ENCODE data around the gene TLR10. TPM values are rescaled to one million over a fixed set of nuclear protein-coding genes. Genes with fewer than 3 reads are reported as not detected.
A peak's percentile ranks its signal among the peaks of the same experiment; 100 is the strongest.

Gene TLR10
- total and polyA plus RNA-seq, 5 experiments from 2014 or later = 0.30 to 2.7 (median 1.2) TPM; not detected in 1

GRCh38 chr4:38735870-38736269, 46.9 kb downstream of the TLR10 start:
- H3K4me1 Mint-ChIP-seq = peaks cover 0 to 10% (median 9%) of the 10 kb centered on the region in 4 donors
- H3K27me3 Mint-ChIP-seq = peaks cover 0 to 5% (median 1%) of the 10 kb centered on the region in 5 donors
- H3K36me3 Mint-ChIP-seq = peaks cover 0 to 5% (median 0%) of the 10 kb centered on the region in 3 donors
- no peak overlapping the region for H3K4me3 Mint-ChIP-seq
- ATAC-seq (no peak), DNase-seq (no peak)
- POLR2A ChIA-PET = no interaction called here
- H3K9me3 Mint-ChIP-seq = peaks cover 0 to 14% (median 0%) of the 10 kb centered on the region in 9 donors
- no peak overlapping the region for H3K27ac Mint-ChIP-seq

DNA sequence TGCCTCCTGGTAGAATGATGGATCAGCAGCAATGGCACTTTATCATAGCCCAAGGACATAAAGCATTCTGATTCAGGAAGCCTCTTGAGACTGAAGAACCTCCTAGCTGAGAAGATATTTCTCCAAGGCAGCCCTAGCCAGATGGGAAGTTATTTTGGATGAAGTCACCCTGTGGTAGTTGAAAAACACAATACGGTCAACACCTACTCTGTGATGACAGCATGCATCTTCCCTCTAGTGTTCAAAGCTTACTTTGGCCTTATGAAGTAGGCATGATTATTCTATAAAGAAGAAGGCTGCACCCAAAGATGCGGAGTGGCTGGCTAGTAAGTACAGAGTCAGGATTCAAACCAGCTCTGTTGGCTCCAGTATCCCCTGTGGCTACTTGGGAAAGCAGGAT, 47.9 kb downstream of the TLR10 start:
- H3K9me3 Mint-ChIP-seq = peaks cover 0 to 14% (median 0%) of the 10 kb centered on the region in 9 donors
- peaks cover 0 to 5% (median 0%) of the 10 kb centered on the region in 3 donors for H3K36me3 Mint-ChIP-seq
- H3K4me1 Mint-ChIP-seq = peaks cover 0 to 14% (median 11%) of the 10 kb centered on the region in 4 donors
- peaks cover 0 to 5% (median 1%) of the 10 kb centered on the region in 5 donors for H3K27me3 Mint-ChIP-seq
- no peak for ATAC-seq
- POLR2A ChIA-PET = no interaction called here
- no peak for DNase-seq
- H3K4me3 Mint-ChIP-seq = no peak overlapping the region
- H3K27ac Mint-ChIP-seq = peak overlapping the region in 1 of 10 donors; percentile 59

- ATAC-seq = no peak
- Mint-ChIP-seq H3K4me3 (no peak overlapping the region), H3K27me3 (peaks cover 0 to 5% (median 1%) of the 10 kb centered on the region in 5 donors), H3K27ac (peak overlapping the region in 3 of 10 donors; percentile 3 to 61 (median 59)), H3K4me1 (peaks cover 0 to 14% (median 11%) of the 10 kb centered on the region in 4 donors), H3K9me3 (peaks cover 0 to 14% (median 0%) of the 10 kb centered on the region in 9 donors), H3K36me3 (peaks cover 0 to 5% (median 0%) of the 10 kb centered on the region in 3 donors)
- no peak for DNase-seq
- POLR2A ChIA-PET = no interaction called here
Measured at GRCh38 chr4:38734446-38734845, 48.3 kb downstream of the TLR10 start.

DNA sequence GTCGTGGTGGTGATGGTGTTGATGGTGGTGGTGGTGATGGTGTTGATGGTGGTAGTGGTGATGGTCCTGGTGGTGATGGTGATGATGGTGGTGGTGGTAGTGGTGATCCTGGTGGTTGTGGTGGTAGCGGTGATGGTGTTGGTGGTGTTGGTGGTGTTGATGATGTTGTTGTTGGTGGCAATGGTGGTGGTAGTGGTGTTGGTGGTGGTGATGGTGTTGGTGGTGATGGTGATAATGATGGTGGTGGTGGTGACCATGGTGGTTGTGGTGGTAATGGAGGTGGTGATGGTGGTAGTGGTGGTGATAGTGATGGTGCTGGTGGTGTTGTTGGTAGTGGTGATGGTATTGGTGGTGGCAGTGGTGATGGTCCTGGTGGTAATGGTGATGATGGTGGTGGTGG, 49.1 kb downstream of the TLR10 start:
- H3K4me3 Mint-ChIP-seq = no peak overlapping the region

GRCh38 chr4:38730830-38731646, 51.8 kb downstream of the TLR10 start:
- Mint-ChIP-seq H3K27ac (peak overlapping the region in 1 of 10 donors; percentile 29), H3K36me3 (no peaks in the 10 kb centered on the region), H3K27me3 (peaks cover 0 to 1% (median 0%) of the 10 kb centered on the region in 5 donors), H3K4me1 (peaks cover 0 to 24% (median 15%) of the 10 kb centered on the region in 4 donors), H3K9me3 (peaks cover 0 to 14% (median 0%) of the 10 kb centered on the region in 9 donors), H3K4me3 (no peak overlapping the region)
- POLR2A ChIA-PET = interaction anchor here (0.7 to 2.2 kb wide), 3 partner anchors 28 to 1115 kb away, joined by 3 to 12 read pairs (median 3); no protein-coding TSS in a partner anchor
- DNase-seq (peak; percentile 58 to 89 (median 77)), ATAC-seq (peak; percentile 59 to 85)

More for the DNA sequence above, 49.1 kb downstream of the TLR10 start:
- peaks cover 0 to 14% (median 0%) of the 10 kb centered on the region in 9 donors for H3K9me3 Mint-ChIP-seq
- H3K27ac Mint-ChIP-seq = peak overlapping the region in 6 of 10 donors; percentile 42 to 74 (median 56)
- peaks cover 0 to 20% (median 15%) of the 10 kb centered on the region in 4 donors for H3K4me1 Mint-ChIP-seq
- POLR2A ChIA-PET = no interaction called here
- no peak for ATAC-seq
- H3K36me3 Mint-ChIP-seq = peaks cover 0 to 5% (median 0%) of the 10 kb centered on the region in 3 donors
- peaks cover 0 to 5% (median 1%) of the 10 kb centered on the region in 5 donors for H3K27me3 Mint-ChIP-seq
- no peak for DNase-seq

DNA sequence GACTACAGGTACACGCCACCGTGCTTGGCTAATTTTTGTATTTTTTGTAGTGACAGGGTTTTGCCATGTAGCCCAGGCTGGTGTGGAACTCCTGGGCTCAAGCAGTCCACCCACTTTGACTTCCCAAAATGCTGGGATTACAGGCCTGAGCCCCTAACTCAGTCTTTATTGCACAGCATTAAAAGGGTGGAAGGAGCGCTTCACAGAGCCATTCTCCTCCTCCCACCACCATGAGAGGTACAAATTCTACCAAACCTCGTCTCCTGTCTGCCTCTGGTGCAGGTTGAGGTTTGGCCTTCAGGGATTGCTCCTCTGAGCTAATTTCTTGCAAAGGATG, 52.3 kb downstream of the TLR10 start:
- ATAC-seq (no peak), DNase-seq (no peak)
- POLR2A ChIA-PET = interaction anchor here (0.7 to 2.2 kb wide), 3 partner anchors 27 to 1116 kb away, joined by 3 to 12 read pairs (median 3); no protein-coding TSS in a partner anchor
- peaks cover 0 to 14% (median 0%) of the 10 kb centered on the region in 9 donors for H3K9me3 Mint-ChIP-seq
- H3K27me3 Mint-ChIP-seq = no peaks in the 10 kb centered on the region
- no peak overlapping the region for H3K27ac Mint-ChIP-seq
- no peaks in the 10 kb centered on the region for H3K36me3 Mint-ChIP-seq
- H3K4me3 Mint-ChIP-seq = no peak overlapping the region
- H3K4me1 Mint-ChIP-seq = peaks cover 0 to 24% (median 15%) of the 10 kb centered on the region in 4 donors

DNA sequence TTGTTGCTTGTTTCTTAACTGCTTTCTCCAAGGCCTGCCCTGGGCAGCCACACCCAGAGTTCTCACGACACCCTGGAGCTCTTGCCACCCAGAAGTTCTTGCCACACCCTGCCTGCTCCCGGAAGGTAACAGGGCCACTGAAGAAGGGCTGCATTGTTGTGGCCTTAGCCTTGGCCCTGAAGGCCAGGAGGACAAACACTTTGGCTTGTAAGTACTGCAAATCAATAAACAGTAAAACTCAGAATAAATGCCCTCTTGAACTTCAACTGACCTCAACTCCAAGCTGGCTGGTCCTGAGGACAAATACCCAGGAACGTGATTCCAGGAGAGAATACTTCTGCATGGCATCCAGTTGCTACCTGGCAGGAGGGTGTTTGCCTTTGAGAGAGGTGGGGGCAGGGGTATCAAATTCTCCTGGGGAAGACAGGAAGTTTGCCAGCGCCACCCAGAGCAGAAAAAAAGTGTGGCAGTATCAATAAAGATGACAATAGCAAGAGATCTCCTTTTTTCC, 54.1 kb downstream of the TLR10 start:
- peaks cover 0 to 6% (median 0%) of the 10 kb centered on the region in 9 donors for H3K9me3 Mint-ChIP-seq
- H3K36me3 Mint-ChIP-seq = no peaks in the 10 kb centered on the region
- no peak overlapping the region for H3K4me3 Mint-ChIP-seq
- peak overlapping the region in 2 of 10 donors; percentile 45 to 47 for H3K27ac Mint-ChIP-seq
- DNase-seq (no peak), ATAC-seq (no peak)
- H3K27me3 Mint-ChIP-seq = no peaks in the 10 kb centered on the region
- H3K4me1 Mint-ChIP-seq = peaks cover 10 to 25% (median 15%) of the 10 kb centered on the region in 4 donors
- POLR2A ChIA-PET = interaction anchor here (0.7 kb wide), 1 partner anchor 261 kb away, joined by 7 read pairs; no protein-coding TSS in a partner anchor

- POLR2A ChIA-PET = no interaction called here
- Mint-ChIP-seq H3K27me3 (no peaks in the 10 kb centered on the region), H3K36me3 (no peaks in the 10 kb centered on the region), H3K4me3 (no peak overlapping the region), H3K9me3 (no peaks in the 10 kb centered on the region), H3K27ac (peak overlapping the region in 2 of 10 donors; percentile 24 to 63), H3K4me1 (peaks cover 4 to 14% (median 10%) of the 10 kb centered on the region in 4 donors)
- DNase-seq (no peak), ATAC-seq (no peak)
Measured at GRCh38 chr4:38724475-38724808, 58.3 kb downstream of the TLR10 start.

DNA sequence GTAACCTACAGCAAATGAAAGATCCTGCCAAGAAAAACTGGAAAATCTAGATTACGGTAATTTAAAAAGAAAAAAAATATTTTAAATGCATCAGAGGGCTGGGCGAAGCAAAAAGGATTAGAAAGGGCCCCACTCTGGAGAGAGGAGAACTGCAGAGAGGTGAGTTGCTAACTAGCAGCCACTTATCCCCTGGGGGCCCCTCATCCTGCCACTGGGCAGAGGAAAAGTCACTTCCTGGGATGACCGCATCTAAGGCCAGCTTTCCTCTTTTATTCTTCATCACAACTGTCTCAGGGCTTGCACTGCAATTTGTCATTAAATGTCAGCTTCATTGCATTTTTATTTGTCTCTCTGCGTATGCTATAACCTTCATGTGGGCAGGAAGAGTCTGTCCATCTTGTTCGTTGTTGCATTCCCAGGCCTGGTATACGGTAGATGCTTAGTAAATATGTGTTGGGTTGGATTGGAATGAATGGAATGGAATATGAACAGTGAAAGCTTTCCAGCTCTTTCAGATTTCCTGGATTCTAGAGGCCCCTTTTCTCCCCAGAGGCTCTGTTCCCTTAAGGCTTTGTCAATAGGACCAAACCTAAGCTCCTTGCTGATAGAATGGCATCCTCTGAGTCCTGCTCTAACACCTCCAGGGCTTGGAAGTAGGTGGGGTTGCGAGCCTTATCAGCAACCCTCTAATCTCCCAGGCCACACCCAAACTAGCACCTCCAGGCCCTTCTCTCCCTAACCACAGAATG, 58.9 kb downstream of the TLR10 start:
- ATAC-seq (no peak), DNase-seq (no peak)
- POLR2A ChIA-PET = no interaction called here
- Mint-ChIP-seq H3K36me3 (no peaks in the 10 kb centered on the region), H3K27me3 (no peaks in the 10 kb centered on the region), H3K4me1 (peaks cover 4 to 11% (median 8%) of the 10 kb centered on the region in 4 donors), H3K4me3 (no peak overlapping the region), H3K9me3 (no peaks in the 10 kb centered on the region), H3K27ac (peak overlapping the region in 1 of 10 donors; percentile 63)

- peak overlapping the region in 1 of 10 donors; percentile 29 for H3K27ac Mint-ChIP-seq
- no peaks in the 10 kb centered on the region for H3K36me3 Mint-ChIP-seq
- H3K4me3 Mint-ChIP-seq = no peak overlapping the region
- H3K27me3 Mint-ChIP-seq = no peaks in the 10 kb centered on the region
- H3K9me3 Mint-ChIP-seq = no peaks in the 10 kb centered on the region
- peaks cover 2 to 11% (median 4%) of the 10 kb centered on the region in 4 donors for H3K4me1 Mint-ChIP-seq
- DNase-seq (no peak), ATAC-seq (no peak)
- POLR2A ChIA-PET = no interaction called here
Measured at GRCh38 chr4:38723114-38723513, 59.7 kb downstream of the TLR10 start.
